GM19025 (cell line): Measurements from ENCODE around the gene UBE2D3.
A peak's percentile ranks its signal among the peaks of the same experiment; 100 is the strongest.
"Not testable (repeated sequence)": the region's sequence is repeated elsewhere in the genome, so short reads cannot be mapped to it uniquely, and the experiment has no call there.

Source experiments
- ATAC-seq: cut with Tn5 transposase; IDR thresholded peaks from one replicate; pipeline ENCODE4 v1.9.1; 2021; ENCODE audit warnings: mild to moderate bottlenecking, low read depth, moderate library complexity; ENCODE audit not compliant: unreplicated experiment

UBE2D3 gene

DNA sequence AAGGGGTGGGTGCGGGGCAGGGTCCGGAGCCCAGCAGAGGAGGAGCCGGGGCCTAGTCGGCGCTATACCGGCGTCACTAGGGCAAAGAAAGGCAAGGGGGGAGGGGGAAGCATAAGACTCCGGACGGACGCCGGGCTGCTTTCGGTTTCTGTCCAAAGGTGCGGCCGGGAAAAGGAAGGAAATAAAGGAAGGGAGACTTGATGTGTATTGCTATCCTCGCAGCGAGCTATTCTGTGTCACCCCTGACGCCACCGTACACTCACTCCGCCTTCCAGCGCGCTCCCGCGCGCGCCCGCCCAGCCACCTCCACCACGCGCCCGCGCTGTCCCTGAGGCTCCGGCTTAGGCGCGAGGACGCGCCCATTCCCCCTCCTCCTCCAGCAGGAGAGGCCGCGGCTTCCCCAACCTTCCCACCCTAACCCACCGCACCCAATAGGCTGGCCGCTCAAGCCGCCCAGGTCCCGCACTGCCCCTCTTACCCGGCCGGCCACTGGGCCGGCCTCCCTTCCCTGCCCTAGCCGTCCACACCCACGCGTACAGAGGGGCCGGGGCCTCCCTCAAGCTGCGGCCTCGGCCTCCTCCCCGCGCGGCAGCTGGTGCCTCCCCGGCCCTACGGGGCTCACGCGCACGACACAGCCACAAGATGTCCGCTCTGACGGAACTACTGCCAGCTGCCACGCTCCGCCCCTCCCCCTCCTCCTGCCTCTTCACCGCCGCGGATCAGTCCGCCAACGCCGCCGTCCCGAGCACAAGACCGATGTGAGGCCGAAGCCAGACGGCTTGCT is at the start of gene UBE2D3:
UBE2D3 (minus strand) TSS at position 662 of the 784 bp plus-strand sequence. CDS start 1,043 bp downstream, outside the sequence.
- peak; percentile 19 for ATAC-seq

DNA sequence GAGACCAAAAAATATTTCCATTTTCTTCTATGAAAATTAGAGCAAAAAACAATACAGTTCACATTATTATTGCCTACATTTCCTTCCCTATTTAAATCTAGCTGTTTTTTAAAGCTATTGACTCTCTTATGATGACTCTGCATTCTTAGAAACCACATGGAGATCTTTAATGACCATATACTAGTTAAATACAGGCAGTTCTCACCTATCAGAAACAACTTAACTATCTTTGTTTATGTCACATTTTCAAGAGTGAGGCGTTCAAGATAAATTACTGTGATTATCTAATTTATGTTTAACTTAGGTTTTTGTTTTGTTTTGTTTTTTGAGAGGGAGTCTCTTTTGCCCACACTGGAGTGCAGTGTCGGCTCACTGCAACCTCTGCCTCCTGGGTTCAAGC is 44.4 kb upstream of the UBE2D3 start:
- no peak for ATAC-seq

DNA sequence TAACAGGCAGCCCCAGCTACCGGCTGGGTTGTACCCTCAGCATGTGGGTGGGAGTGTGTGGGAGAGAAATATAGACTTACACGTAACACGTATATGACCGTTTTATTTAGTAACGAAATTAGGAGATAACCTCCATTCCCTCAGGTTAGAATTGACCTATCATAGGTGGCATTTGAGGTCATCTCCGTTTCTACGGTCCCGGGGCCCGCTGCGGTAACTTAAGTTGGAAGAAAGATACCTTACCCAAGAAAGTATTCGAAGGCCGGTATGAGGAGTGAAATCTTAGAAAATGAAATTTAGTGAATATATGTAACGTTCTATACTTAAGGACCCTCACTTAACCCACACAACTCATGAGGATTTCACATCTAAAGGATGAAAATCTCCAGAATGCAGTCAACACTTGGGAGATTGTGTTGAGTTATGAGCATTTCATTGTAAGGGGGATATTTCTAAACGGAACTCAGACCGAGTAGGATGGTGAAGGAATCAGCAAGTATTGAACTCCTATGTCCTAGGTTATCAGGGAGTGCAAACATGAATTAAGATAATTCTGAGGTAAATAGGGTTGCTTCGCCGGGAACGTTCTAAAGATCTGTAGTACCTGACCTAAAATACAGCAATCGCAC is 42.3 kb upstream of the UBE2D3 start:
- no peak for ATAC-seq

DNA sequence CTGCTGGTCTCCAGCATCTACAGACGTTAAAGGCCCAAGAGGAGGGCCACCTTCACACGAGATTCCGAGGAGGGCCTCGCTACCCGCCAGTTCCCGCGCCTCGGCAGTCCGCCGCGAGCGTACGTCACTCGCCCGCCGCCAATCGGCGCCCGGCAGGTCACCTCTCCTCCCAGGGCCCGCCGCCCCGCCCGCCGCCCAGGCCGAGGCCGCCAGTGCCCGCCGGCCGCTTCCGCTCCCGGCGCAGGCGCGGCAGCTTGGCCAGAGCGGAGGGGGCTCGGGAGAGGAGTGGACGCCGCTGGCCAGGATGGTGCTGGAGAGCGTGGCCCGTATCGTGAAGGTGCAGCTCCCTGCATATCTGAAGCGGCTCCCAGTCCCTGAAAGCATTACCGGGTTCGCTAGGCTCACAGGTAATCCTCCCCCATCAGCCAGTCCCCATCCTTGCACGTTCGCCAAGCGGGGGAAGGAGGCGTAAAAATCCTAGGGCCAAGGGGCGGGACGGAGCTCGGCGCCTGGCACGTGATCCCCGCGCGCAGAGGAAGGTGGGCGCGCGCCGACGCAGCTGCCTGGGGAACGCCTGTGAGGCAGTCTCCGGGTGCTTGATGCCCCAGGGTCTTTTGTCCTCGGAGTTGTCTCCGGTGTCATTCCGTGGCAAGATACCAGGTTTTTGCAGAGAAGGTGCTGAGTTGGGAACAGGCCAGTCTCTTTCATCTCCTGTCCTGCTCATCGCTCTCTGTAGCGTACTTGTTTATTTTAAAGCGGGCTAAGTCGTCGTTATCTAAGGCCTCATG is 41.6 kb upstream of the UBE2D3 start, which contains the start of gene CISD2:
CISD2 (plus strand) TSS at position 212 of the 788 bp plus-strand sequence; CDS start at position 305, 93 bp downstream.
- ATAC-seq, result peak; percentile 85

DNA sequence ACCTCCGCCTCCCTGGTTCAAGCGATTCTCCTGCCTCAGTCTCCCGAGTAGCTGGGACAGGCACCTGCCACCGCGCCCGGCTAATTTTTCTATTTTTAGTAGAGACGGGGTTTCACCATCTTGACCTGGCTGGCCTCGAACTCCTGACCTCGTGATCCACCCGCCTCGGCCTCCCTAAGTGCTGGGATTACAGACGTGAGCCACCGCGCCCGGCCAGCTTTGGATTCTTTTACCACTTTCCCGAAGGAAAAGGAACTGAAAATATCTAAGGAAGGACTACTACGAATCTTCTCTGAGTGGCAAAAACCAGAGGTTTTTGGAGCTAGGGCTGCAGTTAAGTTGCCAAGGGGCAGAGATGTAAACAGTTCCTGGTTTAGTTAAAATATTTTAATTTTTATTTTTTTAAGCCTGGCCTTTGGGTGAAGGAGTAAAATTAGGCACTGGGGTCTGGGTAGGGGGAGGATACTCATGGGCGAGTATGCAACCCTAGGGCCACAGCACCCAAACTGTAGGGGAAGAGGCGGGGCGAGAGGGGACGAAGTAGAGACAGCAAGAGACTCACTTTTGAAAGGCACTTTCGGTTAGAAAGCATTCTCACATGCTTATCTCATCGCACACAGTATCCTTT is 40.9 kb upstream of the UBE2D3 start:
- no peak for ATAC-seq

DNA sequence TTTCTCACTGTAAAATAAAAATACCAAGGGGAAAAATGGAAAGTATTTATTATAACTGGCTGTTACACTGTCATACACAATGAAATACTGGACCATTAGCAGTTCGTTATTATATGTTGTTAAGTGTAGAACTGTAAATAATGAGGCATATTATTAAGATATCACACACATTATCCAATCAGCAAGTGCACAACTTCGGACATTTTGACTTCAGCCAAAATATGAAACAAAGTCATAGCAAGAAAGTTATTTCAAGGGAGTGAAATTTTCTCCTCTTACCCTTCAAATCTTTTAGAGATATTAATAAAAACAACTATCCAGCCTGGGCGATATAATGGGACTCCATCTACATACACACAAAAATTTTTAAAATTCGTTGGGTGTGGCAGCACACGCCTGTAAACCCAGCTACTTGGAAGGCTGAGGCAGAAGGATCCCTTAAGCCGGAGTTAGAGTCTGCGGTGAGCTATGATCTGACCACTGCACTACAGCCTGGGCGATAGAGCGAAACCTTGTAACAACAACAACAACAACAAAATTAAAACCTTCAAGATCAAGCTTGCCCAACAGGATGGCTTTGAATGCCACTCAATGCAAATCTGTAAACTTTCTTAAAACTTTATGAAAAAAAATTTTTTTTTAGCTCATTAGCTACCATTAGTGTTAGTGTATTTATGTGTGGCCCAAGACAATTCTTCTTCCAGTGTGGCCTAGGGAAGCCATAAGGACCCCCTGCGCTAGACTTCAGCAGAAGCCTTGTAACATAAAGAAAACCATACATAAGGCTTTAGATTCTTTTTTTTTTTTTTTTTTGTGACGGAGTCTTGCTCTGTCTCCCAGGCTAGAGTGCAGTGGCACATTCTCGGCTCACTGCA is 40.2 kb upstream of the UBE2D3 start:
- ATAC-seq, result peak; percentile 8

DNA sequence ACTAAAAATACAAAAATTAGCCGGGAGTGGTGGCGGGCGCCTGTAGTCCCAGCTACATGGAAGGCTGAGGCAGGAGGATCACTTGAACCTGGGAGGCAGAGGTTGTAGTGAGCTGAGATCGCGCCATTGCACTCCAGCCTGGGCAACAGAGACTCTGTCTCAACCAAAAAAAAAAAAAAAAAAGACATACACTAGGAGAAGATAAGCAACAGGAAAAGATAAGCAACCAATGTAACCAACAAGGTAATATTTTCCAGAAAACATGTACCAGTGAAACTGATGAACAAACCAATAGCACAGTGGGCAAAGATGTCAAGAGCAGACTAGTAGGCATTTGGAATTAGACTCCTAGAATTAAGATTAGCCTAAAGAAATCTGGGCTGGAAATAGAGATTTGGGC is 38.0 kb upstream of the UBE2D3 start:
- not testable (repeated sequence) for ATAC-seq

DNA sequence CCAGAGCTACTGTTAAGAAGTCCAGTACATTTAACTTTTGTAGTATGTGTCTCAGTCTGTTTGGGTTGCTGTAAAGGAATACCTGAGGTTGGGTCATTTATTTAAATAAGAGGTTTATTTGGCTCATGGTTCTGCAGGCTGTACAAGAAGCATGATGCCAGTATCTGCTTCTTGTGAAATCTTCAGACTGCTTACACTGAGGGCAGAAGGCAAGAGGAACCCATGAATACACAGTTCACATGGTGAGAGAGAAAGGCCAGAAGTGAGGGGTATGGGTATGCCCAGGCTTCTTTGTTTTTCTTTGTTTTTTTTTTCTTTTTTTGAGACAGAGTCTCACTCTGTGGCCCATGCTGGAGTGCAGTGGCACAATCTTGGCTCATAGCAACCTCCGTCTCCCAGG is 35.4 kb upstream of the UBE2D3 start:
- ATAC-seq, result no peak

DNA sequence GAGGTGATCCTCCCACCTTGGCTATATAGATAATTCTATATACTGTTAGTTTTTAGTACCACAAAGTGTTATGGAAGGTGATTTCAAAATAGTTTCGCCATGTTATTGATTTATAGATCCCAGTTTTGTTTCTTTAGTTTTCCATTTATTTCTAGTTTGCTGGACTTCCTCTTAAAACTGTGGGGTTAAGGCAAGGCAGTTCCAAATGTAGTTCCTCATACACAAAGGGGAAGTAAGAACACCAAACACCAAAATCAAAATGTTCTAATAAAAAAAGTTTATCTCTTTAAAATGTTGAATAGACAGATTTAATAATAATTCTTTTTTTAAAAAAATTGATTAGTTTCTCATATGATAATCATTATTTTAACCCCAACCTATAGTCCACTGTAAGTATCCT is 34.7 kb upstream of the UBE2D3 start:
- ATAC-seq, result no peak

DNA sequence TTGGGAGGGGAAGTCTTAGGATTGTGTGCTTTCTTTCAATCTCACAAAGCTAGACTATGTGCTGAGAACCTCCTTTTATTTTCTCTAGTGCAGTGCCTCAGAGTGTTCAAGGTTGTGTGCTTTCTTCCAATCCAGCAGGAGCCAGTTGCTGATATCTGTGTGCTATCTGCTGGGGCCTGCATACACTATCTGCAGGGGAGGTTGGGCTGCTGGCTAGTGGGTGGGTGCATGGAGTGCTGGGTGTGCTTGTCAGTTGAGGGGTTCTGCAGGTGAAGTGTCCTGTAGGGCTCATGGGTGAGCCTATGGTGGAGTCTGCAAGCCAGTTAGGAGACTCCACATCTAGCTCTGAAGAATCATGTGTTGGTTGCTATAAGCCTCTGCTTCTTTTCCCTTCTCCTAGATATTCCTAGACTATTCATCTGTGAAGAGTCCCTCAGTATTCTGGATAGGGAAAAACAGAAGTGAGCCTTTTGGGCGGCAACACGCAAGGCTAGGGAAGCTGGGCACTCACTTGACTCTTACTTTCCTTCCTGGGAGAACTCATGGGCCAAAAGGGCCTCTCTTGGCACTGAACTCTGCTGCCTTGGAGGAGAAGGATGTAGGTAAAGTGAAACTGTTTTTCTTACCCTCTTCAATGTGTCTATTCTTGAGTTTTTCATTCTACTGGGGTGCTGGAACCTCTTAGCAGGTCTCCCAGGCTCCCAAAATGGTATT is 33.4 kb upstream of the UBE2D3 start:
- ATAC-seq, result no peak

DNA sequence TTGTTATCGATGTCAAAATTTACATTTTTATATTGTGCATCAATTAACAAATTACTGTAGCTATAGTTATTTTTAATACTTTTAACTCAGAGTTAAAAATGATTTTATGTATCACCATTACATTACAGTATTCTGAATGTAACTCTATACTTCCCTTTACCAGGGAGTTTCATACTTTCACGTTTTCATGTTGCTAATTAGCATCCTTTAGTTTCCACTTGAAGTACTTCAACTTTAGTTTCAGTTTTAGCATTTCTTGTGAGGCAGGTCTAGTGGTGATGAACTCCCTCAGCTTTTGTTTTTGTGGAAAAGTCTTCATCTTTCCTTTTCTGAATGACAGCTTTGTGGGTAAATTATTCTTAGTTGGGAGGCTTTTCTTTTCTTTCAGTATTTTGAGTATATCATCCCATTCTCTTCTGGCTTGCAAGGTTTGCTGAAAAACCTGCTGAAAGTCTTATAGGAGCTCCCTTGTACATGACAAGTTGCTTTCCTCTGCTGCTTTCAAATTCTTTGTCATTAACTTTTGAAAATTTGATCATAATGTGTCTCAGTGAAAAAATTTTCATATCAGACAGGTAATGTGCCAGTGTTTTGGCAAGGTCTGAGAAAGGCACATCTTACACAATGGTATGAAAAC is 31.6 kb upstream of the UBE2D3 start:
- no peak for ATAC-seq

DNA sequence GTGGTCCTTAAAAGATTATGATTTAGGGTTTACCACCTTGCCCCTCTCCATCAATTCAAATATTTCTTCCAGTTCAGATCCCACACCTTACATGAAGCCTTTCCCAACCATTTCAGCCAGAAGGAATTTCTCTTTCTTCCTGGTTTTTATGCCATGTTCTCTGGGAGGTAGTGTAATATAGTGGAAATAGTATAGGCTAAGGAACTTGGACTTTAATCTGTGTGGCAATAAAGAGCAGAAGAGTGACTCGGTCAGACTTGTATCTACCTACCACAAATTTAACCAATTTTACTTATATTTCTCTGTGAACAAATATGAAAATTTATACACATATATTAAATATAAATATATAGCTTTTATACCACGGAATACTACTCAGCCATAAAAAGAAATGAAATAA is 23.0 kb upstream of the UBE2D3 start:
- ATAC-seq, result no peak

DNA sequence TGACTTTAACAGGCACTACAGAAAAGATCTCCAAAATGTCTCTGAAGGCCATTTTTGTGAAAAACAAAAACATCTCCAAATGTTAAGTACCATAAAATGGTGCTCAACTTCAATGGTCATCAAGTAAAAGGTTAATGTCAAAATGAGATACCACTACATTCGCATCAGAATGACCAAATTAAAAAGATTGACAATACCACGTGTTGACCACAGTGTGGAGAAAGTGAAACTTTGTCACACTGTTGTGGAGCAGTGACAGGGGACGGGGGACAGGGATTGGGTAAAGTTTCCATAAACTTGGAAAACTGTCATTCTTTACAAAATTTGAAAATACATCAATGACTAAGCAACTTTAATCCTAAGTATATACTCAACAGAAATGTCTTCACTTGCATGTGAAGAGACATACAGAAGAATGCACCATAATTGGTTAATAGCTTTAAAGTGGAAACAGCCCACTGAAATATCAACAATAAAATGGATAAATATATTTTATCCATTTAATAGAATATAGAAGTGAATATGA is 22.3 kb upstream of the UBE2D3 start:
- no peak for ATAC-seq

DNA sequence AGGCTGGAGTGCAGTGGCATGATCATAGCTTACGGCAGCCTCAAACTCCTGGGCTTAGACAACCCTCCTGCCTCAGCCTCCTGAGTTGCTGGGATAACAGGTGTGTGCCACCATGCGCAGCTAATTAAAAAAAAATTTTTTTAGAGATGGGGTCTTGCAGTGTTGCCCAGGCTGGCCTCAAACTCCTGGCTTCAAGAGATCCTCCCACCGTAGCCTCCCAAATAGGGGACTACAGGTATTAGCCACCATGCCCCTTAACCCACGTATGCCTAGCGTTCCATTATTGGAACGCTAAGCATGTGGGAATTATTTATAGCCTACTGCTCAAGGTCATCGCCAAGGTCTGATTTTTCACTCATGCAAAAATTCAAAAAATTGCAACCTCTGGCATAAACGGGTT is 20.3 kb upstream of the UBE2D3 start:
- ATAC-seq, result no peak

DNA sequence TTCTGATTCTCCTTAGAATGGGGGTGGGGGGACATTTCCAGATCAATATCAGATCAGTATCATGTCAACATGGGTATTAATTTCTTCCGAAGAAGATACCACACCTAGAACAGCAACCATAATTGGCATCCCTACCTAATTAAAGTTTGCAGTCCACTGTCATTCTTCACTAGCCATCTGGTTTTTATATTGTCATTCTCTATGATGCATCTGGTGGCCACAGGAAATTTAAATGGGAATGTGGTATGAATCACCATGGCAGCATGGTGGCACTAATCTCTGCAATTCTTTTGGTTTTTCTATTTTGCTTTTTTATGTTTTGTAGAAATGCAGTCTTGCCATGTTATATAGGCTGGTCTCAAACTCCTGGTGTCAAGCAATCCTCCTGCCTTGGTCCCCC is 16.6 kb upstream of the UBE2D3 start:
- no peak for ATAC-seq

DNA sequence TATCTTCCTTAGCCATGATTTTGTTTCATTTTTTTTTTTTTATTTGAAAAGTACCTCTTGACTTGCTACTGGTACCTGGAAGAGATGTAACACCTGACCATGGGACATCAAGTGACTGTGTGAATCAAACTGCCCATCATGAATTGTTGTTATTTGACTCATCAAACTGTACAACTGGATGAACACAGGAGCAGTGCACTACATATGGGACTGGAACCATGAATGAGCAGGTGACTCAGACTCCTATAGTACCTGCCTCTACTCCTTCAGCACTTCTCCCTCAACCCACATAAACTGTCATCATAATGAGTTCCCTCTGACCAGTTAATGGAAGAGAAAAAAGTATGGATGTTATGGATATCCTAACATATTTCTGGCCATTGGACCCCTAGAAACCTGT is 15.9 kb upstream of the UBE2D3 start:
- no peak for ATAC-seq

DNA sequence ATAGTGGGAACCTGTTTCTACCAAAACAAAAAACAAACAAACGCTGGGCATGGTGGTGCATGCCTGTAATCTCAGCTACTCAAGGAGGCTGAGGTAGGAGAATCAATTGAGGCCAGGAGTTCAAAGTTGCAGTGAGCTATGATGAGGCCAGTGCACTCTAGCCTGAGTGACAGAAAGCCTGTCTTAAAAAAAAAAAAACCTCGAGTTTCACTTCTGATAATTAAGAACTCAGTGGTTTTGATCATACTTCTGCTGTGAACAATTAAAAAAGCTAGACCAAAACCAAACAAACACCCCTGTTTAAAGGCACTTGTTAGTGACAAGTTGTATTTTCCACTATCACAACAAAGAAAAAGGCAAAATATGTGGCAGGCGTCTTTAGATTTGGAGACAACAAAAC is 15.0 kb upstream of the UBE2D3 start:
- ATAC-seq, result no peak

DNA sequence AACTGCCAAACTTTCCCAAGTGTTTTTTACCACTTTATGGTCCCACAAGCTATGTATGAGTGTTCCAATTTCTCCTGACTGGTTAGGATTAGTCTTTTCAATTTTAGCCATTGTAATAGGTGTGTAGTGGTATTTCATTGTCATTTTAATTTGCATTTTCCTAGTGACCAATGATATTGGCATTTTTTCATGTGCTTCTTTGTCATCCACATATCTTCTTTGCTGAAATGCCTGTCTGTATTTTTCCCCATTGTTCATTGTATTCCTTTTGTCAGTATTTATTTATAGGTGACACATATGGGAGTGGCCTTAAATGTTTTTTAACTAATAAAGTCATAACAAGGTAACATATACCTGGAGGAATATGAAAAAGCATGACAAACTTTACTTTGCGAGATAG is 9.2 kb upstream of the UBE2D3 start:
- no peak for ATAC-seq

DNA sequence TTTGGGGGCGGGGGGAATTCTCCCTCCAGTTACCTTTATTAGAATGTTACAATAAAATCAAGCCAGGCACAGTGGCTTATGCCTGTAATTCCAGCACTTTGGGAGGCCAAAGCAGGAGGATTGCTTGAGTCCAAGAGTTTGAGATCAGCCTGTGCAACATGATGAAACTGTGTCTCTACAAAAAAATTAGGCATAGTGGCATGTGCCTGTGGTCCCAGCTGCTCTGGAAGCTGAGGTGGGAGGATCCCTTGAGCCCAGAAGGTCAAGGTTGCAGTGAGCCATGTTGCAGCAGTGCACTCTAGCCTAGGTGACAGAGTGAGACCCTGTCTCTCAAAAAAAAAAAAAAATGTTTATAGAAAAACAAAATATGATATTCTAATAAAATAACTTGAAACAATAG is 5.3 kb upstream of the UBE2D3 start:
- no peak for ATAC-seq
